Endothelial cell of umbilical vein (primary cell): ENCODE measurements around the gene PCSK9. TPM values are rescaled to one million over a fixed set of nuclear protein-coding genes. Genes with fewer than 3 reads are reported as not detected.
"Not testable (repeated sequence)": the region's sequence is repeated elsewhere in the genome, so short reads cannot be mapped to it uniquely, and the experiment has no call there.

Experiments
- BruUV-seq: library from RNA; stranded (reverse); fragments of 400-500 nt; replicated peaks from 2 replicates; lab custom pipeline; 2021; lab: Mats Ljungman, UMichigan
- CTCF ChIA-PET: fragments of 300-600, 350-600 bp; sonication (Branson Sonifier 250); formaldehyde crosslinking; loops from one replicate; lab custom pipeline; 2021; ENCODE audit warnings: antibody characterized with exemption, inconsistent platforms; lab: Charles Lee
- POLR2A ChIA-PET: fragments of 300-600, 350-600 bp; sonication (Branson Sonifier 250); formaldehyde crosslinking; loops from one replicate; lab custom pipeline; 2021; ENCODE audit warnings: antibody characterized with exemption, inconsistent platforms; lab: Charles Lee
- DNase-seq: peaks from one replicate; pipeline ENCODE4 v3.0.0-alpha.2; 2011; ENCODE audit warnings: low read depth, low spot score
- FAIRE-seq: peaks from 2 replicates; lab custom pipeline; 2011; peaks lifted over from hg19 to GRCh38; lab: Jason Lieb, UNC
- H2AFZ ChIP-seq: 2 replicates; pipeline ENCODE4 v1.6.0; 2012; ENCODE audit warnings: low read depth, low read length, control low read depth, inconsistent platforms
- H3K27ac ChIP-seq: 2 replicates; pipeline ENCODE4 v1.5.1; 2011; ENCODE audit warnings: low read depth, mild to moderate bottlenecking, control low read depth, low read length, moderate library complexity; ENCODE audit not compliant: insufficient read depth
- H3K27me3 ChIP-seq, 2 experiments: 2 replicates each; pipeline versions ENCODE4 v1.6.0 to v1.6.1; 2011; ENCODE audit warnings: low read length in 2 of 2, mixed read lengths in 1 of 2; ENCODE audit not compliant: control insufficient read depth in 2 of 2, insufficient read depth in 2 of 2
- H3K36me3 ChIP-seq, 2 experiments: 2 replicates in 1 of 2; 3 replicates in 1 of 2; pipeline ENCODE4 v1.5.1; 2011; ENCODE audit warnings: low read length in 2 of 2, mild to moderate bottlenecking in 1 of 2, moderate library complexity in 1 of 2; ENCODE audit not compliant: control insufficient read depth in 2 of 2, insufficient read depth in 2 of 2; ENCODE audit errors: extremely low read depth in 1 of 2
- H3K4me1 ChIP-seq: 3 replicates; pipeline ENCODE4 v1.5.1; 2011; ENCODE audit warnings: mild to moderate bottlenecking, low read length; ENCODE audit not compliant: control insufficient read depth, insufficient read depth; ENCODE audit errors: extremely low read depth
- H3K4me2 ChIP-seq: 2 replicates; pipeline ENCODE4 v1.6.1; 2011; ENCODE audit warnings: low read length, control low read depth, mixed read lengths; ENCODE audit not compliant: insufficient read depth
- H3K4me3 ChIP-seq, 3 experiments: fragments of 200-600 bp in 1 of 3; sonication (generic), shearing (Covaris generic) in 1 of 3; replicated peaks in 1 of 3; 2 replicates each; pipeline ENCODE4 v1.5.1; 2011 to 2016; ENCODE audit warnings: control low read depth in 3 of 3, low read length in 3 of 3, mild to moderate bottlenecking in 2 of 3, inconsistent platforms in 1 of 3, low read depth in 1 of 3, moderate library complexity in 1 of 3; ENCODE audit not compliant: insufficient read depth in 1 of 3
- H3K79me2 ChIP-seq: 2 replicates; pipeline ENCODE4 v1.6.0; 2012; ENCODE audit warnings: low read length, inconsistent platforms; ENCODE audit not compliant: control insufficient read depth, insufficient read depth
- H3K9ac ChIP-seq: replicated peaks from 2 replicates; pipeline ENCODE3; 2011; ENCODE audit warnings: low read length, control low read depth; ENCODE audit not compliant: insufficient read depth; ENCODE audit errors: extremely low read depth
- H3K9me1 ChIP-seq: replicated peaks from 3 replicates; pipeline ENCODE4 v1.6.0; 2011; ENCODE audit warnings: mild to moderate bottlenecking, low read length; ENCODE audit not compliant: control insufficient read depth, insufficient read depth; ENCODE audit errors: extremely low read depth
- H3K9me3 ChIP-seq: replicated peaks from 2 replicates; pipeline ENCODE4 v1.5.1; 2012; ENCODE audit warnings: low read length, inconsistent platforms; ENCODE audit not compliant: control insufficient read depth, insufficient read depth
- H4K20me1 ChIP-seq: replicated peaks from 2 replicates; pipeline ENCODE3; 2011; ENCODE audit warnings: mild to moderate bottlenecking, low read length; ENCODE audit not compliant: control insufficient read depth, insufficient read depth; ENCODE audit errors: extremely low read depth
- FOS ChIP-seq: IDR thresholded peaks from 2 replicates; pipeline ENCODE4 v1.6.1; 2011; ENCODE audit warnings: mild to moderate bottlenecking, low read length, moderate library complexity, borderline replicate concordance; ENCODE audit not compliant: insufficient read depth
- GATA2 ChIP-seq: IDR thresholded peaks from 2 replicates; pipeline ENCODE4 v1.7.0; 2011; ENCODE audit warnings: low read depth, mild to moderate bottlenecking, moderate library complexity, mixed read lengths, low read length; ENCODE audit not compliant: insufficient read length, insufficient read depth
- JUN ChIP-seq: IDR thresholded peaks from 2 replicates; pipeline ENCODE4 v1.6.1; 2011; ENCODE audit warnings: borderline replicate concordance, low read depth; ENCODE audit not compliant: insufficient read length, insufficient read depth
- MYC ChIP-seq: IDR thresholded peaks from one replicate; pipeline ENCODE4 v1.6.1; 2011; ENCODE audit warnings: mild to moderate bottlenecking, low read depth, low read length
- POLR2A ChIP-seq: IDR thresholded peaks from 2 replicates; pipeline ENCODE4 v1.6.1; 2012; ENCODE audit warnings: low read depth, mild to moderate bottlenecking, control low read depth, low read length
- POLR2AphosphoS5 ChIP-seq: IDR thresholded peaks from 2 replicates; pipeline ENCODE4 v1.6.1; 2012; ENCODE audit warnings: low read depth, mild to moderate bottlenecking, control low read depth, low read length, moderate library complexity; ENCODE audit not compliant: insufficient read depth
- dilution Hi-C: fragments of 300-500 bp; cut with MboI; formaldehyde crosslinking; loops from one replicate; pipeline ENCODE4 v1.15.0; 2019; ENCODE audit warnings: low sequenced_read_pairs; ENCODE audit not compliant: extremely low pct_ligation_motif_present
- intact Hi-C: fragments of 100-400 bp; cut with micrococcal nuclease; formaldehyde crosslinking; loops from one replicate; pipeline ENCODE4 v1.10.0; 2022
- polyA plus RNA-seq, 4 experiments: library from polyadenylated mRNA; depleted of rRNA in 3 of 4; stranded (reverse) in 3 of 4; unstranded in 1 of 4; fragments of >200 nt; gene quantifications; 2 replicates each; pipeline versions ENCODE4 v1.2.1 to v1.2.3, GENCODE V29; 2011 to 2012; ENCODE audit warnings: missing spikeins in 1 of 4
- total RNA-seq: library from RNA; stranded (reverse); gene quantifications from 2 replicates; pipeline ENCODE4 v1.2.3, GENCODE V29; 2021
- TF ChIP-seq, protein P1 (sequence below): IDR thresholded peaks from 2 replicates; pipeline ENCODE4 v1.6.1; 2011; ENCODE audit not compliant: insufficient read depth, insufficient read length
- TF ChIP-seq, protein P2 (sequence below), 2 donors: IDR thresholded peaks; 1 replicate in 1 of 2; 2 replicates in 1 of 2; pipeline ENCODE4 v1.5.1; 2011; ENCODE audit warnings: low read length in 2 of 2, mild to moderate bottlenecking in 2 of 2, moderate library complexity in 2 of 2, control low read depth in 1 of 2, inconsistent platforms in 1 of 2, low read depth in 1 of 2; ENCODE audit not compliant: insufficient read depth in 1 of 2; ENCODE audit errors: extremely low read depth in 1 of 2

PCSK9 gene
- total and polyA plus RNA-seq, 2 donors (not counting 3 experiments of a cell fraction or from before 2014, with no cell fraction given), result 0.17 to 0.35 TPM

DNA sequence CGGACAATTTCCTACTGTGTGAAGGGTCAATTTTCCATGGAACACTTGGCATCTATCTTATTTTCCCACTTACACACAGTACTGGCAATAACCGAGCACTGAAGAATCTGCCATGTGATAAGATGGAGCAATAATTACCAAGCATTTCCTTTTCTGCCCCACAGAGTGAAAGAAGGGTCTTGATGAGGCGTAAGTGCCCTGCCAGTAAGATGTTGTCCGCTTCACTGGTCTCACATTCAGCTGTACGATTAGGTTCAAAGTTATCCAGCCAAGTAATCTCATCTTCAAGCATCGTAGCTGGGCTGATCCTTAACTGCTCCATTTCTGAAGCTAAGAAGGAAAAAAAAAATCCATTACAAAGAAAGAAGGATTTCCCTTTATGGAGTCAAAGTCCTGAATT lies 67.8 kb downstream of the PCSK9 start:
- POLR2A ChIA-PET, result no interaction called here
- H3K9me1 ChIP-seq, result no peaks in the 10 kb centered on the region
- dilution Hi-C loops (no loop called here), intact Hi-C loops (no loop called here)
- no peak overlapping the region for H3K9ac ChIP-seq
- CTCF ChIA-PET, result interaction anchor here (1.0 kb wide), 1 partner anchor 170 kb away, joined by 4 read pairs; no protein-coding TSS in a partner anchor
- H3K79me2 ChIP-seq, result no peaks in the 10 kb centered on the region
- no peaks in the 10 kb centered on the region for H3K27me3 ChIP-seq
- no peaks in the 10 kb centered on the region for H3K9me3 ChIP-seq
- H3K27ac ChIP-seq, result no peak overlapping the region
- H3K4me1 ChIP-seq, result no peaks in the 10 kb centered on the region
- no peak overlapping the region for H3K4me3 ChIP-seq
- H3K36me3 ChIP-seq, result peaks cover 11 to 15% of the 10 kb centered on the region in 2 experiments
- no peak overlapping the region for H3K4me2 ChIP-seq
- no peak for DNase-seq
- TF ChIP-seq JUN (no peak), FOS (no peak), POLR2A (no peak), GATA2 (no peak), MYC (no peak), POLR2AphosphoS5 (no peak)
- TF ChIP-seq, protein P1, sequence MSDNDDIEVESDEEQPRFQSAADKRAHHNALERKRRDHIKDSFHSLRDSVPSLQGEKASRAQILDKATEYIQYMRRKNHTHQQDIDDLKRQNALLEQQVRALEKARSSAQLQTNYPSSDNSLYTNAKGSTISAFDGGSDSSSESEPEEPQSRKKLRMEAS, result no peak
- TF ChIP-seq, protein P2, sequence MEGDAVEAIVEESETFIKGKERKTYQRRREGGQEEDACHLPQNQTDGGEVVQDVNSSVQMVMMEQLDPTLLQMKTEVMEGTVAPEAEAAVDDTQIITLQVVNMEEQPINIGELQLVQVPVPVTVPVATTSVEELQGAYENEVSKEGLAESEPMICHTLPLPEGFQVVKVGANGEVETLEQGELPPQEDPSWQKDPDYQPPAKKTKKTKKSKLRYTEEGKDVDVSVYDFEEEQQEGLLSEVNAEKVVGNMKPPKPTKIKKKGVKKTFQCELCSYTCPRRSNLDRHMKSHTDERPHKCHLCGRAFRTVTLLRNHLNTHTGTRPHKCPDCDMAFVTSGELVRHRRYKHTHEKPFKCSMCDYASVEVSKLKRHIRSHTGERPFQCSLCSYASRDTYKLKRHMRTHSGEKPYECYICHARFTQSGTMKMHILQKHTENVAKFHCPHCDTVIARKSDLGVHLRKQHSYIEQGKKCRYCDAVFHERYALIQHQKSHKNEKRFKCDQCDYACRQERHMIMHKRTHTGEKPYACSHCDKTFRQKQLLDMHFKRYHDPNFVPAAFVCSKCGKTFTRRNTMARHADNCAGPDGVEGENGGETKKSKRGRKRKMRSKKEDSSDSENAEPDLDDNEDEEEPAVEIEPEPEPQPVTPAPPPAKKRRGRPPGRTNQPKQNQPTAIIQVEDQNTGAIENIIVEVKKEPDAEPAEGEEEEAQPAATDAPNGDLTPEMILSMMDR (IDR thresholded peaks at IDR 0.05; ENCODE audit: extremely low read depth in 1 of 2, insufficient read depth in 1 of 2, low read depth in 1 of 2, low read length in 2 of 2), result no peak
- FAIRE-seq, result no peak
- no peaks in the 10 kb centered on the region for H4K20me1 ChIP-seq
- H2AFZ ChIP-seq, result no peak overlapping the region
- no TSS peak for BruUV-seq

DNA sequence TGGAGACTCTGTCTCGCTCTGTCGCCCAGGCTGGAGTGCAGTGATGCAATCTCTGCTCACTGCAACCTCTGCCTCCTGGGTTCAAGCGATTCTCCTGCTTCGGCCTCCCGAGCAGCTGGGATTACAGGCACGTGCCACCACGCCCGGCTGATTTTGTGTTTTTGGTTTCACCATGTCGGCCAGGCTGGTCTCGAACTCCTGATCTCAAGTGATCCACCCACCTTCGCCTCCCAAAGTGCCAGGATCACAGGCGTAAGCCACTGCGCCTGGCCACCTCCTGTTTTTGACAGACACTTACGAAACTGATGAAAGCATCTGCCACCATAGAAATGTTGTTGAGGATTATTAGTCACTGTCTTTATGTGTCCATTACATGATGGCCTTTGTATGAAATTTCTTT lies 69.7 kb downstream of the PCSK9 start:
- H3K79me2 ChIP-seq, POLR2A ChIA-PET, H3K4me2 ChIP-seq, H3K27me3 ChIP-seq, dilution Hi-C loops, H3K27ac ChIP-seq, H3K4me1 ChIP-seq, DNase-seq, H4K20me1 ChIP-seq, H2AFZ ChIP-seq, H3K9me3 ChIP-seq, FAIRE-seq, H3K9ac ChIP-seq, H3K4me3 ChIP-seq, H3K9me1 ChIP-seq, intact Hi-C loops, CTCF ChIA-PET, BruUV-seq: not testable (repeated sequence)
- H3K36me3 ChIP-seq, result peaks cover 9 to 13% of the 10 kb centered on the region in 2 experiments
